OCI-LY3 (cell line): ENCODE measurements around the gene PAQR5.

ENCODE experiments used
- H2AFZ ChIP-seq: fragments of 200-600, 300-600 bp; shearing (Covaris generic); 2 replicates; pipeline ENCODE4 v1.6.0; 2014; ENCODE audit warnings: antibody characterized with exemption, low read depth, low read length
- H3K27ac ChIP-seq: fragments of 200-600, 300-600 bp; sonication (generic); 2 replicates; pipeline ENCODE4 v1.5.1; 2014; ENCODE audit warnings: mild to moderate bottlenecking, low read length, moderate library complexity, mixed read lengths
- H3K27me3 ChIP-seq: fragments of 200-600, 300-600 bp; sonication (generic); 2 replicates; pipeline ENCODE4 v1.6.1; 2014; ENCODE audit warnings: low read depth, low read length, mixed read lengths
- H3K36me3 ChIP-seq: fragments of 200-600, 300-600 bp; sonication (generic); replicated peaks from 2 replicates; pipeline ENCODE3; 2014; ENCODE audit warnings: low read depth, low read length, mixed read lengths
- H3K4me1 ChIP-seq: fragments of 300-600, 200-600 bp; sonication (generic); 2 replicates; pipeline ENCODE4 v1.6.1; 2014; ENCODE audit warnings: low read length, mixed read lengths
- H3K4me2 ChIP-seq: fragments of 200-600, 300-600 bp; sonication (generic); 2 replicates; pipeline ENCODE4 v1.6.1; 2014; ENCODE audit warnings: low read length, mixed read lengths
- H3K4me3 ChIP-seq: fragments of 300-600, 200-600 bp; sonication (generic); 2 replicates; pipeline ENCODE4 v1.5.1; 2014; ENCODE audit warnings: antibody characterized with exemption, mild to moderate bottlenecking, low read length, moderate library complexity
- H3K79me2 ChIP-seq: fragments of 300-600, 200-600 bp; shearing (Covaris generic); 2 replicates; pipeline ENCODE4 v1.6.1; 2014; ENCODE audit warnings: mild to moderate bottlenecking, low read length, mixed read lengths
- H3K9ac ChIP-seq: fragments of 300-600, 200-600 bp; shearing (Covaris generic); 2 replicates; pipeline ENCODE4 v1.6.0; 2014; ENCODE audit warnings: mild to moderate bottlenecking, low read length, moderate library complexity
- H3K9me3 ChIP-seq: fragments of 200-600, 300-600 bp; shearing (Covaris generic); 2 replicates; pipeline ENCODE4 v1.6.1; 2014; ENCODE audit warnings: low read length, mixed read lengths; ENCODE audit not compliant: insufficient read depth
- H4K20me1 ChIP-seq: fragments of 200-600, 300-600 bp; sonication (generic); 2 replicates; pipeline ENCODE4 v1.6.1; 2016; ENCODE audit warnings: low read length, mixed read lengths; ENCODE audit not compliant: insufficient read depth
- EZH2phosphoT487 ChIP-seq: fragments of 200-600 bp; shearing (Covaris generic); IDR thresholded peaks from 2 replicates; pipeline ENCODE4 v1.6.1; 2018; ENCODE audit warnings: antibody characterized with exemption, mixed run types, low read depth
- TF ChIP-seq, protein P1 (sequence below): fragments of 200-600, 300-600 bp; sonication (generic); IDR thresholded peaks from 2 replicates; pipeline ENCODE4 v1.5.1; 2014; ENCODE audit warnings: antibody characterized with exemption, low read length, low read depth

Gene PAQR5

GRCh38 chr15:69385831-69386230 is 87.1 kb downstream of the PAQR5 start:
- H3K4me2 ChIP-seq, result no peak overlapping the region
- no peak overlapping the region for H3K4me3 ChIP-seq
- H4K20me1 ChIP-seq, result no peaks in the 10 kb centered on the region
- no peak for TF ChIP-seq EZH2phosphoT487
- TF ChIP-seq, protein P1, sequence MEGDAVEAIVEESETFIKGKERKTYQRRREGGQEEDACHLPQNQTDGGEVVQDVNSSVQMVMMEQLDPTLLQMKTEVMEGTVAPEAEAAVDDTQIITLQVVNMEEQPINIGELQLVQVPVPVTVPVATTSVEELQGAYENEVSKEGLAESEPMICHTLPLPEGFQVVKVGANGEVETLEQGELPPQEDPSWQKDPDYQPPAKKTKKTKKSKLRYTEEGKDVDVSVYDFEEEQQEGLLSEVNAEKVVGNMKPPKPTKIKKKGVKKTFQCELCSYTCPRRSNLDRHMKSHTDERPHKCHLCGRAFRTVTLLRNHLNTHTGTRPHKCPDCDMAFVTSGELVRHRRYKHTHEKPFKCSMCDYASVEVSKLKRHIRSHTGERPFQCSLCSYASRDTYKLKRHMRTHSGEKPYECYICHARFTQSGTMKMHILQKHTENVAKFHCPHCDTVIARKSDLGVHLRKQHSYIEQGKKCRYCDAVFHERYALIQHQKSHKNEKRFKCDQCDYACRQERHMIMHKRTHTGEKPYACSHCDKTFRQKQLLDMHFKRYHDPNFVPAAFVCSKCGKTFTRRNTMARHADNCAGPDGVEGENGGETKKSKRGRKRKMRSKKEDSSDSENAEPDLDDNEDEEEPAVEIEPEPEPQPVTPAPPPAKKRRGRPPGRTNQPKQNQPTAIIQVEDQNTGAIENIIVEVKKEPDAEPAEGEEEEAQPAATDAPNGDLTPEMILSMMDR, result no peak
- H3K9me3 ChIP-seq, result no peaks in the 10 kb centered on the region
- no peaks in the 10 kb centered on the region for H3K79me2 ChIP-seq
- H3K27ac ChIP-seq, result no peak overlapping the region
- H2AFZ ChIP-seq, result no peak overlapping the region
- no peaks in the 10 kb centered on the region for H3K4me1 ChIP-seq
- no peak overlapping the region for H3K9ac ChIP-seq
- peaks cover 4% of the 10 kb centered on the region; the same call in 1 of the 2 replicates for H3K27me3 ChIP-seq
- no peaks in the 10 kb centered on the region for H3K36me3 ChIP-seq

- Histone ChIP-seq H4K20me1 (no peaks in the 10 kb centered on the region), H3K4me1 (no peaks in the 10 kb centered on the region), H3K27me3 (peaks cover 2% of the 10 kb centered on the region; the same call in 1 of the 2 replicates), H2AFZ (no peak overlapping the region), H3K36me3 (no peaks in the 10 kb centered on the region), H3K27ac (no peak overlapping the region), H3K4me3 (no peak overlapping the region), H3K9me3 (no peaks in the 10 kb centered on the region), H3K79me2 (no peaks in the 10 kb centered on the region), H3K4me2 (no peak overlapping the region), H3K9ac (no peak overlapping the region)
- TF ChIP-seq, protein P1, result no peak
- no peak for TF ChIP-seq EZH2phosphoT487
Measured at GRCh38 chr15:69386284-69386683, 87.6 kb downstream of the PAQR5 start.

GRCh38 chr15:69388260-69388705 is 89.6 kb downstream of the PAQR5 start:
- no peaks in the 10 kb centered on the region for H3K9me3 ChIP-seq

GRCh38 chr15:69389426-69389825 is 90.7 kb downstream of the PAQR5 start:
- TF ChIP-seq, protein P1, result no peak
- no peak for TF ChIP-seq EZH2phosphoT487
- Histone ChIP-seq H3K9ac (no peak overlapping the region), H3K4me3 (no peak overlapping the region), H3K9me3 (no peaks in the 10 kb centered on the region), H3K4me2 (no peak overlapping the region), H3K36me3 (no peaks in the 10 kb centered on the region), H2AFZ (no peak overlapping the region), H4K20me1 (no peaks in the 10 kb centered on the region), H3K27ac (no peak overlapping the region), H3K4me1 (peaks cover 8% of the 10 kb centered on the region), H3K27me3 (no peaks in the 10 kb centered on the region), H3K79me2 (no peaks in the 10 kb centered on the region)

More at GRCh38 chr15:69388260-69388705, 89.6 kb downstream of the PAQR5 start:
- no peaks in the 10 kb centered on the region for H3K27me3 ChIP-seq
- TF ChIP-seq EZH2phosphoT487, result no peak
- TF ChIP-seq, protein P1, result no peak
- no peaks in the 10 kb centered on the region for H3K79me2 ChIP-seq
- H3K9ac ChIP-seq, result no peak overlapping the region
- H4K20me1 ChIP-seq, result no peaks in the 10 kb centered on the region
- H2AFZ ChIP-seq, result no peak overlapping the region
- no peaks in the 10 kb centered on the region for H3K36me3 ChIP-seq
- no peak overlapping the region for H3K4me2 ChIP-seq
- H3K27ac ChIP-seq, result no peak overlapping the region
- H3K4me3 ChIP-seq, result no peak overlapping the region
- H3K4me1 ChIP-seq, result no peaks in the 10 kb centered on the region
